Activated CD8-positive, alpha-beta memory T cell treated with anti-CD3 and anti-CD28 coated beads, Interleukin-2, amount 50 U/mL, for 24 hours (primary cell): ENCODE data around the gene CACNA2D1.

ENCODE experiments used
- DNase-seq: peaks from one replicate; pipeline ENCODE4 v3.0.0-alpha.2; 2020; ENCODE audit errors: extremely low read depth

CACNA2D1 gene

DNA sequence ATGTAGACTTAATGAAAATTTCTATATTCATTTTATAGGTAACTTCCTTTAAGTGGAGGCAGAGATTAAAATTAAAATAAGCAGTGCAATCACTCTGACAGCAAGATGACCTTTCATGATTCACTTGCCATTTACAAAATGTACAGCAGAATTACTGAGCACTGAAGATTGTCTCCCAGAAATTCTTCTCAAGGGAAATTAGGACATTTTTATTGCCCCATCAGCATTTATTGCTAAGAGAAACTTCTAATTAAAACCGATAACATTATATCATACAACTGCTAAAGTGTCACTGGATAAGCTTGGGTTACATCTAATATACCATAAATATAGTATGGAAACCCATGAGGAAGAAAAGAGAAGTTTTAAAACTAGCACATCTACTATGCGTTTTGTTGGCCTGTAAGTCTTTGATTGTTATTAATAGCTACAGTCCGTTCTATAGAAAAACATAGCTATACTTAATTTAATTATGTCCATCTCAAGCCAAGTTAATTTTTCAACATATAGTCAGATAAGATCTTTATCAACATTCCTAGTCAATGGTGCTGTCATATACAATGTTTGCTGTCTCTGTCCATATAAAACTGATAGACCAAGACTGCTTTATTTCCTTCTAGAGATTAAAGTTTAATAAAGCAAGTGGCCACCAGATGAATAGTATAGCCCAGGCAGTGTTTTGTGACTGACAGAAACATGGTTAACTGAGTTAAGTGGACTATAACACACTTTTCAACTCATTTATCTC, 456.7 kb downstream of the CACNA2D1 start:
- no peak for DNase-seq

DNA sequence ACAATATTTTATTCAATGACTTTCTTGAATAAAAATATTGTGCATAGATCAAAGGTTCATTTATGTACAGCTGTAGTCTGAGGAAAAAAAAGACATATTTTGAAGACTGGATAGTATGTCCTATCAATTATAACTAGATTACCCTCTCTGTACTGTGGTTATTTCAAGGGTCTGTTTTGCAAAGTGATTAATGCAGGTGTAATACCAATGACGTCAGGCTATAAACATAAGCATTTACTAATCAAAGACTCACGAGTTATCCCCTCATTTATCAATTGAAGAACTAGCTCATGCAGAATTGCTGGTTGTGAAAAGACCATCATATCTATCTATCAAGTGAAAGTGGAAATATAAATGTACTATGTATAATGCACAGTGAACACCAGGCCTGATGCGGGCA, 460.2 kb downstream of the CACNA2D1 start:
- DNase-seq, result no peak

DNA sequence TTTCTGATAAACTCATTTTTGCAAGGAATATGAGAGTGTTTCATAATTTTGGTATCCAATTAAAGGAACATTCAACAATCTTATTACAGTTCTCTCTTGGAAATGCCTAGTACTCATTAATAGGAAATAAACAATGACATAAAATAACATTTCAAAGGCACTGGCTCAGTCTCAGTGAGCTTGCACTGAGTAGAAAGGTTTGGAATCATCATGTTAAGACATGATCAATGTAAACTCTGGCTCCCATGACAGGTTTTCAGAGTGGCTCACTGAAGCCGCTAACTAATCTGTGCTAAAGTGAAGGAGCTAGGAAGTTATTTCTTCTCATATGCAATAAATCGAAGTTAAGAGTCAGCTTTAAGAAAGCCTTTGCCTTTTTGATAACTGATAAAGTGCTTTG, 470.5 kb downstream of the CACNA2D1 start:
- no peak for DNase-seq

DNA sequence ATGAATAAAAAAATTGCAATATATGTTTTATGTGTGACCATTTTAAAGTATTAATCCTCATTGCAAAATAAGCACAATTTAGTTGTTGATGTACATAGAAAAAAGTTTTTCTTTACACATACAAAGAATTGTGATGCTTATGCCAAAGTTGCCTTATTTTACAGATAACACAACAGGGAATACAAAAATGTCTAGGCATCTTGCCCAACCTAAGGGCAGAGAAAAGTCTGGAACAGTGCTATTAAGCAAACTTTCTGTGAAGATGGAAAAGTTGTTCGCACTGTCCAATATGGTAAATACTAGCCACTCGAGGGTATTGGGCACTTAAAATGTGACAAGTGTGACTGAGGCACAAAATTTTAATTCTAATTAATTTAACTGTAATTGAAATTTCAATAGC, 483.6 kb downstream of the CACNA2D1 start:
- no peak for DNase-seq

DNA sequence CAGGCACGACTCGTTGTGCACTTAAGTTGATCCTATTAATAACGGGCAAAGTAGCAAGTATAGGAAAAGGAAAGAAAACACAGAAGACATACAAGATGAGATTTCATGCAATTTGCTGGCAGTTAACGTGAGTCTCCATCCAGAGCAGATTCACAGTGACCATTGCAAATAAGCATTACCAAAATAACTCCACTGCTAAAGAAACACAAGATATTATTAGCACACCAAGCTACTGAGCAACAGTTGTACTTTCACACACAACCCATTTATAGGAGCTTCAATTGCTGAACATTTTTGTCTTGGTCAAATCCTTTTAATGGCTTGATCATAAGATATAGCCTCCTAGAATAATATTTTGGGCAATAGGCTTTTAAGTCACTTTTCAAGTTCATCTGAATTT, 486.1 kb downstream of the CACNA2D1 start:
- no peak for DNase-seq

DNA sequence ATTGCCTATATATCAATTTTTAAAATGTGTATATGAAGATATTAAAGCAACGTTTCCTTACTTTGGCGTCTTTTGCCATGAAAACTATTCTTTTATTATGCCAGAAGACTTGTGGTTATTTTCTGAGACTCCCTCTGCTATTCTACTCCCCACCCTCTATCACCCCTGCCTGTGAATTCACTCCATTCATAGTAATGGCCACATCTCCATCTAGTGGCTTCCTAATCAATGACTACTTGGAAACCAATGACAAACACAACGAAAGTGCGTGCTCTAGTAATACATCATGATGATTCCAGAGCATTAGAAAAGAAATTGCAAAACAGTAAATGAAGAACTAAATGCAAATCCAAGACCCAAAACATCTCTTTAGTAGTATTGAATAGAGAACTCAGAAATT, 487.1 kb downstream of the CACNA2D1 start:
- no peak for DNase-seq

DNA sequence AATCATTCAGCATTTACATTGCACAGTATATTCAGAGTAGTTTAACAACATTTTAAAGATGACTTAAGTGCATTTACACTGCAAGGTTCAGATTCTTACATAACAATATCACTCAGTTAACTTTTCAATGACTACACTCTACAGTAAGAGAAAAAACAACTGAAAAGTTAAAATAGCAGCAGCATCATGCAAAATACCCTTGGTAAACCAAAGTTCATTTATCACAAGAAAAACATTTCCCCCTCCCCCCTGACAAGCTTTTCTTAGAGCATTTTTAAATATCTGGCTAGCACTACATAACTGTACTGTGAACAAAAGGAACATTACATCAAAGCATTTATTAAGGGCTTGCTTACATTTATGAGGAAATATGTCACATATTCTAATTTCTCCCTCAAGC, 494.3 kb downstream of the CACNA2D1 start:
- DNase-seq, result no peak

DNA sequence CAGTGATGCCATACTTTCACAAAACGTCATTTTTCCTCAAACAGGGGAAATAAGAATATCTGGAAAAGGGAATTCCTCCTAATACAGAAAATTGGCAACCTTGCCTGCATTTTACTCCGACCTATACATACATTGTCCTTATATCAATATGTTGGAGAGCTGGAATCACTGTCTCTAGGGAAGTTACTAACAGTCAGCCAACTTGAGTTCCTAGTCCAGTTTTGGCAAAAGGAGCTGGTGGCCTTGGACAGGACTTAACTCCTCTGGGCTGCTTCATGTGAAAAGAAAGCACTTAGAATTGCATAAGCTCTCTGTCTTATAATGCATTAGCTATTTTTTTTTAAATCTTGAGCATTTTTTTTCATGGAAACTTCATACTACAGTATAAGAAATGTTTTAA, 499.5 kb downstream of the CACNA2D1 start:
- DNase-seq, result no peak

DNA sequence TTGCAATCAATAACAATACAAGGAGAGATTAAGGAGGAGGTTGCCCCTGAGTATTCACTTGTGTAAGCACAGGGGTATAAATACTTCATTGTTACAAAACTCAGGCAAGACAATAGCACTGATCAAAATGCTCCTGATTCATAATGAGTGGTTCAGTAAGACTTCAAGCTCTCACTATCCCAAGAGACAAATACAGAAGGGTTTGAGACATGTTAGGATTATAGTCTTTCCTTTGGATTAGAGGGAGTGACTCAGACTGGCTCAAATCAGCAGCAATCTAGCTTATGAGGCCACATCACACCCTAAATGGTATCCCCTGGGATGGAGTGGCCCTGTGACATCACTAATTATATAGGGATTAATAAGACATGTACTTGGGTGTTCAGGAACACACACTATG, 506.5 kb downstream of the CACNA2D1 start:
- no peak for DNase-seq

DNA sequence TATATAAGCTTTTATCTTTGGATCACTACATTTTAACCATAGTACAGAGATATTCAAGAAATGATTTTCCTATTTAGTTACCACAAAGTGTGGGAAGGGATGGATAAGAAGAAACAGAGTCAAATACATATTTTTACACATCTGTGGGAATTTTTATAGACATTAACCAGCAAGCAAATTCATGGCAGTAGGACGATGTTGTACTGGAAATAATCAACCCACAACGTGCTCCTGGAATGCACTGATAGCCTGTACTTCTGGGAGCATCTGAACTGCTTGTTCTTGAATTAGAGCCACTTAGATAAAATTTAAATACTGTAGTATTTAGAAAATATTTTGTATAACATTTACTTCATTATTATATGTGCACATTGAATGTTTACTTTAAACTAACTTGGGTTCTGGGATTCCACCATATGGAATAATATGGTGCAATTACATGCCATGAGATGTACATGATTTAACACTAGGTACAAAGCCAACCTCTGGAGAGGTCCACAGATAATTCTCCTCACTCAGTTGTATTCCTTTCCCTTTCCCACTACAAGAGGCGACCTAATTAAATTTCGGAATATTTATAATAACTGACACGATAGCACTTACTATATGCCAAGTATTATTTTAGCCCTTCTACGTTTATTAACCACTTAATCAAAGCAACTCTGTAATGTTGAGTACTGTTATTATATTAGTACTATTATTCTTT, 508.8 kb downstream of the CACNA2D1 start:
- no peak for DNase-seq

DNA sequence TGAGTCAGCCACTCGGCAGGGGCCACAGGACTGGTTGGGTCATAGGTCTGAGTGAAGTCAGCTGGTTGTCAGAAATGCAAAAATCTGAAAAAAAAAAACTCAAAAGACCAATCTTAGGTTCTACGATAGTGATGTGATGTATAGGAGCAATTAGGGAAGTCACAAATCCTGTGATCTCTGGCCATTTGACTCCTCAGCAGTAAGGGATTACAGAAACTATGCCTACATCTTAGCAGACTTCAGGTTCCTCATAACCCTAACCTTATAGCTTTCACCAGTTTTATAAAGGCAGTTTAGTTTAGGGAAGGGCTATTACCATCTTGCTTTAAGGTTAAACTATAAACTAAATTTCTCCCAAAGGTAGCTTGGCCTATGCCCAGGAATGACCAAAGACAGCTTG, 510.6 kb downstream of the CACNA2D1 start:
- DNase-seq, result no peak

DNA sequence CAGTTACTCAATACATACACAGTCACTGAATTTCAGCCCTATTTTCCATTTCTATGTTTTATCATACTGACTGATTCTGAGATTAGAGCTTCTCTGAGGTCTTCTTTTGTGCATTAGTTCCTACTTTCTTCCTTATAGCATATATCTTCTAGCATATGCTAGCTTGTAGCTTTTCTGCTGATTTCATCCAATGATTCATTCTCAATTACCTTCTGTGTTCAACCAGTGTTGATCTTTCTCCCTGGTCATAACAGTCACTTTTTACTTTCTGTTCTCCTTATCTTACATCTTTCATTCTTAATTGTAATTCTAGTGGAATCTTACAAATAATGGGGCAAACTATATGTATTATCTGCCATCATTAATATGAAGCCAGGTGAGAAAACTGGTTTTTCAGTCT, 514.2 kb downstream of the CACNA2D1 start:
- no peak for DNase-seq

DNA sequence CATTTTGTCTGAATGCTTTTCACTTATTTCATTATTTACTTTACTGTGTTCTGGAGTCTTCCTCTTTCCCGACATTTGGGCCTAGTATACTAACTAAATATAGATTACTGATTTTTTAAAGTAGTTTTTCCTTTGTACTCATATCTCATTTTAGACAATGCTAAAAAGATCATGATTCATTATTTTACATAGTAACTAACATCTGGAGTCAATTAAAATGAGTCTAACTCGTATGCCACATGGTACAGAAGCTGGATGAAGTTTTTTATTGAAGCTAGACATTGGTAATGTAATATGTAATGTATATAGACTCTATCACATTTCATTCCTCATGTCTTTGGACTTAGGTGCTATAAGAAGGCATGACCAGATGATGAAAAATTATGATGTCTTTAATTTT, 517.4 kb downstream of the CACNA2D1 start:
- no peak for DNase-seq

DNA sequence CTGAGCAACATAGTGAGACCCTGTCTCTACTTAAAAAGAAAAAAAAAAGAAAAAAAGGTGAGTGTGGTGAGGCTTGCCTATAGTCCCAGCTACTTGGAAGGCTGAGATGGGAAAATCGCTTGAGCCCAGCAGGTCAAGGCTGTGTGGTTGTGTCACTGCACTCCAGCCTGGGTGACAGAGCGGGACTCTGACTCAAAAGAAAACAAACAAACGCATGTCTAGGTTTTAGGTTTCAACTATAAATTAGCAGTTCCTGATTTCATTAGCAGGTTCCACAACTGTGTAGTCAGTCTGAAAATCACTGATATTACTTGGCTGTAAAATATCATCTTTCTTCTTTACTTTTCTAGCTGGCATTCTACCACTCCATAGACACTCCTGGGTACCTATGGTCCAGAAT, 518.0 kb downstream of the CACNA2D1 start:
- no peak for DNase-seq

DNA sequence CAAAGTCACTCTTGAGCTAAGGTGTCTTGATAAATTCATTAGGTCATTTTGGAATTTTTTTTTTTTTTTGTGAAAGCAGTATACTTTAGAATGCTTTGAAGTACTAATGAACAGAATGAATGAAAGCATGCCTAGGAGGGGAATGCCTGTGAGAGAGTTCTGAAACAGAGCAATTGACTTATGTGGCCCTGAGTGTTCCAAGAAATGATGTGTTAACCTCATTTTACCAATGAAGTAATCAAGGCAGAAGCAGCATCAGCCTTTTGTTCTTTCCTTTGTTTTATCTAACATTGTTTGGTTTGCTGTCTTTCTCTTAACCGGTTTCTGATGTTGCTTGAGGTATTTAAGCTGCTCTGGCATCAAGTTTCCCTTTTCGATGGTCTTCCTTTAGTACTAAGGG, 519.1 kb downstream of the CACNA2D1 start:
- DNase-seq, result no peak

DNA sequence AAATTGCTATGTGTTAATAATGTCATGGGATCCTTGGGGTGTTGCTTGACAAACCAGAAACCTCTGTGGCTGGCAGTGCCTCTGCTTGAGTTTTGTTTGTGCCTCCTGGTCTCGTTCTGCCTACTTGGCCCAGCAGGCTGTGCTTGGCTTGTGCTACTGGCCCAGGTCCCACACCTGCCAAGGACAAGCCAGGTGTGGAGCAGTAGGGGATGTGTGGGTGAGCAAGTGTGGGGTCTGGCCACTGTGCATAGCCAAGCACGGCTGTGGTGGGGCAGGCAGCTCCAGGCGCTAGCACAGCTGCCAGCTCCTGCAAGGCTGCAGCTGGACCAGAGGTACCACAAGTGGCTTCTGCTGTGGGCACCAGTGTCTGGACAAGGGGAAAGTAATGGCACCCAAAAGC, 524.1 kb downstream of the CACNA2D1 start:
- no peak for DNase-seq

DNA sequence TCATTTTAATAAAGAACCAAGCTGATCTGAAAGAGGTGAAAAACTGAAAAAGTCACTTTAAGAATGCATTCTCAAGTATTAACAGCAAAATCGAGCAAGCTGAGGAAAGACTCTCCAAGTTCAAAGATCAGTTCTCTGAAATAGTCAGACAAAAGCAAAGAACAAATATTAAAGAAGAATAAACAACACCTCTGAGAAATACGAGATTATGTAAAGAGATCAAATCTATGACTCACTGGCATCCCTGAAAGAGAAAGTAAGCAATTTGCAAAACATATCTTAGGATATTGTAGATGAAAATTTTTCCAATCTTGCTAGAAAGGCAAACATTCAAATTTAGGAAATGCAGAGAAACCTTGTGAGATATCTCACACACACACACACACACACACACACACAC, 535.4 kb downstream of the CACNA2D1 start:
- no peak for DNase-seq

DNA sequence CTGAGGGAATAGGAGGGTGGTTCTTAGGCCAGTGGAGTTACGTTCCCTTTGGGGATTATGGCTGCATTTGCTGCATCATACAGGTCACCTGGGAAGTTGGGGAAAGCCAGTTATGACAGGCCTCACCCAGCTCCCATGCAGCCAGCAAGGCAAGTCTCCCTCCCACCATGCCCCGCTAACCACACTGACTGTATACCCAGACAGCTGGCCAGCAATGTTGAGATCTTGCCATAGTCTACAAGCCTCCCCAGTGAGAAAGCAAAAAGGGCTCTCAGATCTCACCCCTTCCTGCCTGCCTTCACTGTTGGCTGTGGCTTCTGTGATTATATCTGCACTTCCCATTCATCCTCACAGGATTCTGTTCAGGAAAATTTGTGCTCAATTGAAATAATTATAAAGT, 540.5 kb downstream of the CACNA2D1 start:
- no peak for DNase-seq

DNA sequence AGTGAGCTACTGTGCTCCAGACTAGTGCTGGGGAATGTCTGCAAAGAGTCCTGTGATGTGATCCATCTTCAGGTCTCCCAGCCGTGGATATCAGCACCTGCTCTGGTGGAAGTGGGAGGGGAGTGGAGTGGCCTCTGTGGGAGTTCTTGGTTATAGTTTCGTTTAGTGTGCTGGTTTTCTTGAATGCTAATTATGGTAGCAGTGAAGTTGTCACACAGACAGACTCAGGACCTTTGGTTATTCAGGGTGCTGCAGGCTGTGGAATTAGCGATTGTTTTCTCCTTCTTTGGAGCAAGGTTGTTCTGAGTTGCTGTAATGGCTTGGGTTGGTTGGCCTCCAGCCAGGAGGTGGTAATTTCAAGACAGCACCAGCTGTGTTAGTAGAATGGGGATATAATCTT, 541.0 kb downstream of the CACNA2D1 start:
- no peak for DNase-seq
